ENCODE results near the gene HMGXB3.

DNA sequence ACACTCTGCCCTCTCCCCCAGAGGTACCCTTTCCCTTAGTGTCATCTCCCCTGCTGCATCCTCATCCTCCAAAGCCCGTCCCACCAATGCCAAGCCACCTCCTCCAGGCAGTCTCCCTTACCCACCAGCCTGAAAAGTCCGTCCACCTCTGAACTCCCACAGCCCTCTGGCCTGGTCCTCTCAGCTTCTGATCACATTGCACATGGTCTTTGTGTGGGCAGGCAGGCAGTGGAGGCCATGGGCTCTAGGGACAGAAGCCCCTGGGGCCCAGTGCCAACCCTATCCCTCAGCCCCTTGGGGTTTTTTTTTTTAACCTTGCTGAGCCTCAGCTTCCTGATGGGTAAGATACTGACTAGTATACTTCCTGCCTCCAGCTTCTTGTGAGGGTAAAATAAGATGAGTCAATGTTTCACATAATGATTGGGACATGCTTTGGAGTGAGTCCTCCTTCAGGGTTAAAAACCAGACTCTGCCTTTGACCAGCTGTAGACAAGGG, 66.4 kb downstream of the HMGXB3 start:
- no peak for TF ChIP-seq EZH2 (optimal IDR thresholded peaks at IDR 0.05; ENCODE audit: low read depth, low read length)
- TF ChIP-seq, protein P1, sequence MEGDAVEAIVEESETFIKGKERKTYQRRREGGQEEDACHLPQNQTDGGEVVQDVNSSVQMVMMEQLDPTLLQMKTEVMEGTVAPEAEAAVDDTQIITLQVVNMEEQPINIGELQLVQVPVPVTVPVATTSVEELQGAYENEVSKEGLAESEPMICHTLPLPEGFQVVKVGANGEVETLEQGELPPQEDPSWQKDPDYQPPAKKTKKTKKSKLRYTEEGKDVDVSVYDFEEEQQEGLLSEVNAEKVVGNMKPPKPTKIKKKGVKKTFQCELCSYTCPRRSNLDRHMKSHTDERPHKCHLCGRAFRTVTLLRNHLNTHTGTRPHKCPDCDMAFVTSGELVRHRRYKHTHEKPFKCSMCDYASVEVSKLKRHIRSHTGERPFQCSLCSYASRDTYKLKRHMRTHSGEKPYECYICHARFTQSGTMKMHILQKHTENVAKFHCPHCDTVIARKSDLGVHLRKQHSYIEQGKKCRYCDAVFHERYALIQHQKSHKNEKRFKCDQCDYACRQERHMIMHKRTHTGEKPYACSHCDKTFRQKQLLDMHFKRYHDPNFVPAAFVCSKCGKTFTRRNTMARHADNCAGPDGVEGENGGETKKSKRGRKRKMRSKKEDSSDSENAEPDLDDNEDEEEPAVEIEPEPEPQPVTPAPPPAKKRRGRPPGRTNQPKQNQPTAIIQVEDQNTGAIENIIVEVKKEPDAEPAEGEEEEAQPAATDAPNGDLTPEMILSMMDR (IDR thresholded peaks at IDR 0.05; ENCODE audit: low read length) = no peak

Measured in MM.1S (cell line).